Measurements from ENCODE around the gene RAB30.

Gene RAB30

DNA sequence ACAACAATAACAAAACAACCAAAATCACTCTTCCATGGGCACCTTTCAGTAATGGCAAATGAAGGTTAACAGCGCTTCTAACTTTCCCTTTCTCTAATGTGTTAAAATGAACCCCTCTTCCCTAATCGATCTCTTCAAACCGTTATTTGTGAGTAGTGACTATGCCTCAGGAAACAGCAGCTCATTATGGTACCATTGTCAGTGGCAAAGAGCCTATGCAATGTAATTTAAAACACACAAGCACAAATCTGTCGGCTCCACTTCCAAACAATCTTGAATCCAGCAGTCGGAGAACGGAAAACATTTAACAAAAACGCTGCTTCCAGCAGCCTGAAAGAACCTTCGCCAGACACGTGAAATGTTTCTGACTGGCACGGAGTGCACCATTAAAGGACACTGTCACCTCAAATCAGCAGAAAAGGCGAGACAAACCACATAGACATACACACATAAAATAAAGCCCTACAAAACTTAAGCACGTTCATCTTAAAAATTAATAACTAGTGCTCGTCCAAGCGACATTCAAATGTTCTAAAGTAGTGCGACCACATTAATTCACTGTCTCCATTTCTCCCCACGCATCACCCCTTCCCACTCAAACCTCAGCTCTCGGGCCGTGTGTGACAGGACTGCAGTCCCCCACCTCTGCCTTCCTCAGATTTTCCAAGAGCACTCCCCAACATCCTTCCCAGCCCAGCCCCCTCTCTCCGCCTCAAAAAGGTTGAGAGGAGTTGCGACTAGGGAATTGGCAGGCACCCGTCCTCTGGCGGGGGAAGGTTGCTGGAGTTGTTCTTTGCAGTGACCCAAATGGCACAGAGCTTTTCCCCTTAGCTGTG, 748 bp downstream of the RAB30 start:
- in situ Hi-C loops (cut with MboI; ENCODE audit: low sequenced_read_pairs), result no loop called here

GRCh38 chr11:83070044-83070701, 1.5 kb downstream of the RAB30 start:
- in situ Hi-C loops (cut with MboI; ENCODE audit: low sequenced_read_pairs), result no loop called here

DNA sequence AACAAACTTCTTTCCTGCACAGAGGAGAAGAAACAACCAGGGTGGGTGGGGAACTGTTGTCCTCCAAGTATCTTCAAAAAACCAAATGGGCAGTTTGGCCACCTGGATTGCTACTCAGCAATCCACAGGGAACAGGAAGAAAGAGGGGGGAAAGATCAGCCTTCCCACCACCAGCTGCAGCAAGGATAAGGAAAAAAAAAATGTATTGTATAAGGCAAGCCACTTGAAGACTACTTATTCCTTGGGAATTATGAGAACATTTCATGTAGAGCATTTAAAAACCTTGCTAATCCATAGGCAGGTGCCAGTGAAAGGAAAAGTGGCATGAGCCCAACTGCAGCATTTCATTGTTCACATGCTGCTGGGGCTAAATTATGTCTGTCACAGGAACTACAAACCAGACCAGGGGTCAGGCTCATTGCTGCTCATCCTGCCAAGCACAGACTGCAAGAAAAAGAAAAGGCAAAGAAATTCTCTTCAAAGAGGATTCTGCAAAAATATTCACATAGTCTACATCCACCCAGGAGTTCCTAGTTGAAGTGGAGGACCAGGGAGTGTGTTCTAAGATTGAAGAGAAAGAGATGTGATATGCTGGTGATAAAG, 2.2 kb downstream of the RAB30 start:
- in situ Hi-C loops (cut with MboI; ENCODE audit: low sequenced_read_pairs), result no loop called here

DNA sequence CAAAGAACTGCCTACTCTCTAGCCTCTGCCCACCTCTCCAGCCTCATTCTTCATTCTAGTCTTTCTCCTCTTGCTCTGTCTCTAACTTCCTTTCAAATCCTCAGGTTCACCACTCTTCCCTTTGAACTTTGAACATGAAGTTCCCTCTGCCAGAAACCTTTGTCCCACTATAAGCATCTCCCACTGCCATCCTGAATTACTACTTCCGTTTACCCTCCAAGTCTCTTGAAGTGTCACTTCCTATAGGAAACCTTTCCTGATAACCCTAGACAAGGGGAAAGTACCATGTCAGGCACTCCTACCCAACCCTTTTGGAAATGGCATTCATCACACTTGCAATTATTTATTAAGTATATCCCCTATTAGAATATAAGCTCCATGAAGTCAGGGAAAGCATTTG, 3.1 kb downstream of the RAB30 start:
- in situ Hi-C loops (cut with MboI; ENCODE audit: low sequenced_read_pairs), result no loop called here

- in situ Hi-C loops (cut with MboI; ENCODE audit: low sequenced_read_pairs), result no loop called here
Observed at GRCh38 chr11:83064011-83064410, 7.7 kb downstream of the RAB30 start.

DNA sequence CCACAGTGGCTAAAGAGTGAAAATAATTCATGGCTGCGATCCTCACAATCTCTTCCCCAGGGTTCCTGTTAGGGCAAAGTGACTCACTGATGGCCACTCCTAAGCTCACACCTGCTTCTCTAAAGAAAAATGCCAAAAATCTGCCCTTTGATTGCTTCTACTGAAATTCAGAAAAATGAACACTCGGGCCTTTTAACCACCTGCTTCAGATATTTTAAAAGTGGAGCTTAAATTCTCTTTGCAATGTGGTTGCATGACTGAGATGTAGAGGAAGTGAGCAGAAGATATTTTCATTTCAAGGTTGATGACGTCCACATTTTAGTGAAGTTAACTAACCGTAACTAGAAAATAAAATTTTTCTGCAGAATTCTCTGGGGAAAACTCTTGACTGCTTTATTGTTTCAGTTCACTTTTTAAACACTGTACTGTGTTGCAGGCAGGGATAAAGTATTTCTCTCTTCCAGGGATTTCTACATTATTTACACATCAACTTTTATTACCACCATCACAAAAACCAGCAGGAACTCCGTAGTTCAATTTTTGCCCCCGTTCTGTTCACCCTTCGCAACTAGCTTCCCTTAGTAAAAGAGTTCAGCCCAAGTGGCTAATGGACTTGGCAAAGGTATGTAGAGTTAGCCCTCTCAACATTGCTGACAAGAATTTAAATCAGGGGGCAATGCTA, 8.5 kb downstream of the RAB30 start:
- in situ Hi-C loops (cut with MboI; ENCODE audit: low sequenced_read_pairs), result no loop called here

- in situ Hi-C loops (cut with MboI; ENCODE audit: low sequenced_read_pairs), result no loop called here
Observed at GRCh38 chr11:83061883-83062282, 9.8 kb downstream of the RAB30 start.

DNA sequence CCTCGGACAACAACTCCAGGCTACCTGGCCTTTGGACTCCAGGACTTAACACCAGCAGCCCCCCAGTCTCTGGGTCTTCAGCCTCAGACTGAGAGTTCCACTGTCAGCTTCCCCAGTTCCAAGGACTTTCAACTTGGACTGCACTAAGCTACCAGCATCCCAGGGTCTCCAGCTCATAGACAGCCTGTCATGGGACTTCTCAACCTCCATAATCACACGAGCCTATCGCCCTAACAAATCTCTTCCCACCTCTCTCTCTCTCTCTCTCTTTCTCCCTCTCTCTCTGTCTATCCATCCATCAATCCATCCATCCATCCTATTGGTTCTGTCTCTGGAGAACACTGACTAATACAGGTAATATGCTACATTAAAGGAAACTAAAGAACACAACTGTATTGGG, 10.7 kb downstream of the RAB30 start:
- in situ Hi-C loops (cut with MboI; ENCODE audit: low sequenced_read_pairs), result no loop called here

- in situ Hi-C loops (cut with MboI; ENCODE audit: low sequenced_read_pairs), result no loop called here
Observed at GRCh38 chr11:83057721-83058120, 14.0 kb downstream of the RAB30 start.

GRCh38 chr11:83056611-83057010, 15.1 kb downstream of the RAB30 start:
- in situ Hi-C loops (cut with MboI; ENCODE audit: low sequenced_read_pairs), result no loop called here

GRCh38 chr11:83056204-83056603, 15.5 kb downstream of the RAB30 start:
- in situ Hi-C loops (cut with MboI; ENCODE audit: low sequenced_read_pairs), result no loop called here

DNA sequence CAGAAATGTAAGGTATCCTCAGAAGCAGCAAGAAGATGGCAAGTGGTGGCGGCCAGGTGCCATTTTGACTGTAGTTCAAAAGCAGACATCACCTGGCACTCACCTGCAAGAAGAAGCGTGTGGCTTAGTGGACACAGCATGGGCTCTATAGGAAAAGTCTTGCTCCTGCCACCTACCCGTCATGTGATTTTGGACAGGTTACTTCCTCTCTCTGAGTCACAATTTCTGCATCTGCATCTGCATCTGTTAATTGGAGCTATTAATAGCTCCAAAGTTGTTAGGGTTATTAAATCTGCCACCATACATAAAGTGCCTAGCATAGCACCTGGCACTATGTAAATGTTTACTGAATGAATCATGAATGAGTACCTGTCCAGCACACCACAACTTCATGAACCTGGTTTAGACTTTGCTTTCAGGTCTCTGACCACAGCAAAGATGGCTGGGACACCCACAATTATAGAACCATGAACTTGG, 16.8 kb downstream of the RAB30 start:
- in situ Hi-C loops (cut with MboI; ENCODE audit: low sequenced_read_pairs), result no loop called here

DNA sequence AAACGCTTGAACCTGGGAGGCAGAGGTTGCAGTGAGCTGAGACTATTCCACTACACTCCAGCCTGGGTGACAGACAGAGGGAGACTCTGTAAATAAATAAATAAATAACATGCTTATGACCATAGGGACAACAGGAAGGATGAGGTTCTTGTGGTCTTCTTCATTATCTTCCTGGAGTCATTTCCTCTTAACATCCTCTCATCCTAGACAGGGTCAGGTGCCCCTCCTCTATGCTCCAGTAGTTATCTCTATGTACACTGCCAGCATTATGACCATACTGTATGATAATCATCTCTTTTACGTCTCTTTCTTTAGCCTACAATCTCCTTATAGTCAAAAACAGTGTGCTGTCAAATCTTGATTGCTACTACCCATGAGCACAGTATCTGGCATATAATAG, 17.7 kb downstream of the RAB30 start:
- in situ Hi-C loops (cut with MboI; ENCODE audit: low sequenced_read_pairs), result no loop called here

DNA sequence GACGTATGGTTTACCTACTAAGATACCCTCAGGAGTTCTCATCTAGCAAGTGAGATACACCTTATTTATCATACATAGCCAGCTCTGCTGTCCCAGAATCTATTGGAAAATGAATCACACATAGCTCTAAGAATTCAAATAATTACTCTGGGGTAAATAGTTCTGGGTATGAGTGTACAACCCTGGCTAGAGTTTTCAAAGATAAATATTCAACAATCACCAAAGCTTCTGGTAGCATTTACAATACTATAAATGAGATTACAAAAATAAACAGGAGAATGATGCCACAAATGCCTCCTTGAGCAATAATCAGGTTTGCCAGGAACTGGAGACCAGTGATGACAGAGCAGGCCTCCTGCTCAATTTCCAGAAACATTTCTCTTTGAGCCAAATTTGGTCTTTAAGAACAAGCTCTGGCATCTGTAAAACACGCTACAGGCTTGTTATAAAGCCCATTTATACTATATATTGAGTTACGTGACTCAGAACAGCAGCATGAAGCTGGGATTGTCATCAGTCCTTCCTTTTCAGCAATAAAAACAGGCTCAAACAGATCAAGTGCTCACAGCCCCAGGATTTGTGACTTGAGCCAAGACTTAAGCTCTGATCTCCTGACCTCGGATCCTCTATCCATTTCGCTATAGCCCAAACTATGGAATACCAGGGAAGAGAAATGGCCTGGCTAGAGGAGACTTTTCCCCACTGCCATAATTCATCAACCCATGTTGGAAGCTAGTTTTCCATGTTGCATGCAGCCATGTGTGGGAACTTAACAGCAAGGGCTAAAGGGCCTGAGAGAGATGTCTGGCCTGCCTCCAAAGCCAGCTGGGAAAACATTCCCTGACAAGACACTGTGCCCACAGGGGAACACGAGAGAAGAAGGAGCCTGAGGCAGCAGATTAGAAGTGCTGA, 19.7 kb downstream of the RAB30 start:
- in situ Hi-C loops (cut with MboI; ENCODE audit: low sequenced_read_pairs), result no loop called here

DNA sequence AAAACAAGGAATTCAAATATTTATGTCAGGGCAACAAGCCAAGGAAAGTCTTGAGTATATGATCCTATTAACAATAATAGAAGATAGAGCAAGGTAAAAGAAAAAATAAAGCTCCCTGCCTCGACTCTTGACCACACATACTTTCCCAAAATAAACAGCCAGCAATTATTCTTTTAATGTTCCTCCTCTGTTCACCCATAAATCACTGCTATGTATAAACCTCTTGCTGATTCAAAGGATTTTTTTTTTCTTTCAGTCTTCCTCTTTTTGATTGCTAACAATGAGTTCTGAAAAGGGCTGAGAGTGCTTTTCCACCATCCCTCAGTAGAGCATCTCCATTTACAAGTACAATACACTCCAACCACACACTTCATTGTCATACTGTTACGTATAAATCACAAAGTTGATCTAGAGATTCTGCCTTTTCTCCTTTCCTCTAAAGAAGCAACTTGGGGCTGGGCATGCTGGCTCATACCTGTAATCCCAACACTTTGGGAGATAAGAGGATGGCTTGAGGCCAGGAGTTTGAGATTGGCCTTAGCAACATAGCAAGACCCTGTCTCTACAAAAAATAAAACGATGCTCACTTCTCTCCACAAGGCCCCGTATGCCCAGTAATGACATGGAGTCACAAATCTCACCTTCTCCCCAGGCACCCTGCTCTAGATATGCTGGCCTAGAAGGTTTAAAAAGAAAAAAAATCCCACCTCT, 24.0 kb downstream of the RAB30 start:
- in situ Hi-C loops (cut with MboI; ENCODE audit: low sequenced_read_pairs), result no loop called here

DNA sequence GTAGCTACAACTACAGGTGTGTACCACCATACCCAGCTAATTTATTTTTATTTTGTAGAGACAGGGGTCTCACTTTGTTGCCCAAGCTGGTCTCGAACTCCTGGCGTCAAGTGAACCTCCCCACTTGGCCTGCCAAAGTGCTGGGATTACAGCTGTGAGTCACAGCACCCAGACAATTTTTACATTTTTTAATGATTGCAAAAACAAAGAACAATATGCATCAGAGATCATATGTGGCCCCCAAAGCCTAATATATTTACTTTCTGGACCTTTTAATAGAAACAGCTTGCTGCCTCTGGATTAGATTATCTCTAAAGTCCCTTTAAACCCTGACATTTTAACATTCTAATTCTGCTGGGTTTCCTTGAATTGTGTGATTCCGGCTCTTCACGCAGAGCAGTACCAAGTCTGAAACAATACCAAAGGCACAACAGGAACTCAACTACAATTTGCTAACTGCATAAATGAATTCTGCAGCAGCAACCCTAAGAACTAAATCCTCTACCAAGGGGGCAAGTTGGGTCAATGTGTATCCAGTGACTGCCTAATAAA, 25.0 kb downstream of the RAB30 start:
- in situ Hi-C loops (cut with MboI; ENCODE audit: low sequenced_read_pairs), result no loop called here

DNA sequence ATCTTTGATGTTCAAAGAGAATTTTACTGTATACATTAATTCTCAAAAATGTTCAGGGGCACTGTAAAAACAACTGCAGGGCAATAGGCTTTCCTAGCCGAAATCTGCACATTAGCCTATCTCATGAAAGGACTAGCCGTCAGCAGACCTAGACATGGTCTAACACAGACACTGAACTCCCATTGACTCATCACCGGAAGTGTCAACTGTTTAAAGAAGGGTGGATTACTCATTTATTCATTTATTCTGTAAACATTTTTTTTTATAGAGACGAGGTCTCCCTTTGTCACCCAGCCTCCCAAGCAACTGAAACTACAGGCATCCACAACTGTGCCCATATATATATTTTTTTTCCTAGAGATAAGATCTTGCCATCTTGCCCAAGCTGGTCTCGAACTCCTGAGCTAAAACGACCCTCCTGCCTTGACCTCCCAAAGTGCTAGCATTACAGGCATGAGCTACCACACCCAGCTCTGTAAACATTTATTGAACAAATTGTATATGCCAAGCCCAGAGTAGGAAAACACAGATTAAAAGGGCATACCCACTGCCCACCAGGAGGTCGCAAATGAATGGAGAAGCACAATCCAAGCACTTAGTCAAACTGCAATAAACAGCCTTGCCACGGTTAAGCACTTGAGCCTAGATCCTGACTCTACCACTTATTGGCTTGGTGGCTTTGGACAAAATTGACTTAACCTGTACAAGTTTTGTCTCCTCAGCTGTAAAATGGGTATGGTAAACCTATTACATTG, 26.6 kb downstream of the RAB30 start:
- in situ Hi-C loops (cut with MboI; ENCODE audit: low sequenced_read_pairs), result no loop called here

- in situ Hi-C loops (cut with MboI; ENCODE audit: low sequenced_read_pairs), result no loop called here
Observed at GRCh38 chr11:83042964-83043711, 28.6 kb downstream of the RAB30 start.

Data from hTERT RPE-1 (cell line).